ENCODE data around the gene AHCYL2. TPM values are rescaled to one million over a fixed set of nuclear protein-coding genes. Genes with fewer than 3 reads are reported as not detected.

Gene AHCYL2
- total RNA-seq, 1 experiment from 2014 or later = 17.0 TPM

GRCh38 chr7:129338450-129338849, 113.6 kb downstream of the AHCYL2 start:
- no peaks in the 10 kb centered on the region for H3K4me1 ChIP-seq (ENCODE audit: control insufficient read depth in 1 of 2, insufficient read depth in 2 of 2, low read length in 2 of 2)
- H3K9me3 ChIP-seq (ENCODE audit: control insufficient read depth in 1 of 2, insufficient read depth in 1 of 2, low read depth in 1 of 2, low read length in 2 of 2) = no peaks in the 10 kb centered on the region
- intact Hi-C loops (cut with micrococcal nuclease) = no loop called here
- ChIA-PET RAD21 (ENCODE audit: low non-redundant PET in 1 of 2, low total read pairs in 2 of 2, uncharacterized antibody in 2 of 2, unreplicated experiment in 2 of 2) (no interaction called here), POLR2A (no interaction called here), CTCF (no interaction called here)
- H3K4me3 ChIP-seq (replicated peaks in 1 of 2; ENCODE audit: low read depth in 1 of 2, low read length in 2 of 2) = no peak overlapping the region
- H3K9me2 ChIP-seq (ENCODE audit: insufficient read depth) = no peaks in the 10 kb centered on the region
- no TSS peak for BruUV-seq (replicated peaks)
- no peak overlapping the region for H2AFZ ChIP-seq (ENCODE audit: low read depth, low read length, poor library complexity, severe bottlenecking)
- no peaks in the 10 kb centered on the region for H3K36me3 ChIP-seq (ENCODE audit: control insufficient read depth in 1 of 2, insufficient read depth in 2 of 2, low read length in 2 of 2)
- H3K27ac ChIP-seq (ENCODE audit: low read depth, low read length) = no peak overlapping the region
- no peak for ATAC-seq
- no peaks in the 10 kb centered on the region for H3K27me3 ChIP-seq (ENCODE audit: insufficient read depth, low read length)
- TF ChIP-seq POLR2A (IDR thresholded peaks at IDR 0.05; ENCODE audit: borderline replicate concordance, extremely low read depth, insufficient read depth, insufficient read length) (no peak), SRF (IDR thresholded peaks at IDR 0.05; ENCODE audit: low read depth) (no peak), CBX3 (IDR thresholded peaks at IDR 0.05; ENCODE audit: low read depth) (no peak), TCF7L2 (IDR thresholded peaks at IDR 0.05; ENCODE audit: borderline replicate concordance, extremely low read depth, insufficient read depth, insufficient read length) (no peak), MAX (IDR thresholded peaks at IDR 0.05) (no peak), ATF3 (IDR thresholded peaks at IDR 0.05) (no peak), REST (IDR thresholded peaks at IDR 0.05; ENCODE audit: low read depth) (no peak), SIN3A (IDR thresholded peaks at IDR 0.05; ENCODE audit: low read depth) (no peak), ZFX (IDR thresholded peaks at IDR 0.05) (no peak), ZNF274 (IDR thresholded peaks at IDR 0.05; ENCODE audit: low read depth, low read length) (no peak), RAD21 (IDR thresholded peaks at IDR 0.05; ENCODE audit: low read depth) (no peak), JUND (IDR thresholded peaks at IDR 0.05) (no peak), ZBTB33 (IDR thresholded peaks at IDR 0.05; ENCODE audit: extremely low read depth, insufficient replicate concordance, low read length) (no peak), POLR2AphosphoS5 (IDR thresholded peaks at IDR 0.05; ENCODE audit: low read depth, low read length) (no peak), YY1 (IDR thresholded peaks at IDR 0.05; ENCODE audit: extremely low read depth, insufficient replicate concordance, low read depth, low read length) (no peak), SP1 (IDR thresholded peaks at IDR 0.05; ENCODE audit: low read depth) (no peak), ELF1 (IDR thresholded peaks at IDR 0.05; ENCODE audit: borderline replicate concordance, low read depth) (no peak), EZH2phosphoT487 (IDR thresholded peaks at IDR 0.05; ENCODE audit: borderline replicate concordance) (no peak), EZH2 (IDR thresholded peaks at IDR 0.05) (no peak), CTCF (IDR thresholded peaks at IDR 0.05 in 2 of 3, conservative IDR thresholded peaks at IDR 0.05 in 1 of 3; ENCODE audit: borderline replicate concordance in 1 of 3, insufficient read depth in 1 of 3, low read depth in 2 of 3, low read length in 2 of 3) (no peak)
- H4K20me1 ChIP-seq (ENCODE audit: insufficient read depth) = no peaks in the 10 kb centered on the region
- DNase-seq (ENCODE audit: low read depth, low spot score) = no peak
- no peak overlapping the region for H3K9ac ChIP-seq (ENCODE audit: low read length)
- no peak overlapping the region for H3K4me2 ChIP-seq (ENCODE audit: low read length)
- H3K79me2 ChIP-seq (ENCODE audit: insufficient read depth, low read length) = no peaks in the 10 kb centered on the region

All from HCT116 (cell line).